Stimulated activated CD8-positive, alpha-beta memory T cell treated with anti-CD3 and anti-CD28 coated beads, Interleukin-2, amount 100 ng/mL, for 1 hour (primary cell): Measurements from ENCODE around the gene SNX7.

Experiments
- DNase-seq, 2 donors: peaks; one replicate each; pipeline ENCODE4 v3.0.0-alpha.2; 2020; ENCODE audit warnings: low read depth in 2 of 2

SNX7 gene

GRCh38 chr1:98696077-98696476 lies 34.6 kb downstream of the SNX7 start:
- no peak for DNase-seq

- no peak for DNase-seq
These were observed 36.3 kb downstream of the SNX7 start for GRCh38 chr1:98697781-98698180.

- DNase-seq = no peak
These were observed 37.1 kb downstream of the SNX7 start for GRCh38 chr1:98698625-98699024.

GRCh38 chr1:98700228-98700627 lies 38.7 kb downstream of the SNX7 start:
- DNase-seq = no peak

GRCh38 chr1:98702976-98703375 lies 41.5 kb downstream of the SNX7 start:
- DNase-seq = no peak

- no peak for DNase-seq
These were observed 43.0 kb downstream of the SNX7 start for GRCh38 chr1:98704474-98704873.

- no peak for DNase-seq
These were observed 43.5 kb downstream of the SNX7 start for GRCh38 chr1:98704971-98705370.

GRCh38 chr1:98705591-98705990 lies 44.1 kb downstream of the SNX7 start:
- no peak for DNase-seq

GRCh38 chr1:98706173-98706843 lies 44.8 kb downstream of the SNX7 start:
- no peak for DNase-seq

GRCh38 chr1:98707556-98707955 lies 46.0 kb downstream of the SNX7 start:
- DNase-seq = no peak

- no peak for DNase-seq
These were observed 48.4 kb downstream of the SNX7 start for GRCh38 chr1:98709906-98710305.

GRCh38 chr1:98723574-98723973 lies 62.1 kb downstream of the SNX7 start:
- no peak for DNase-seq

- no peak for DNase-seq
These were observed 71.7 kb downstream of the SNX7 start for GRCh38 chr1:98732985-98733781.

GRCh38 chr1:98733782-98734112 lies 72.2 kb downstream of the SNX7 start:
- no peak for DNase-seq

- no peak for DNase-seq
These were observed 74.2 kb downstream of the SNX7 start for GRCh38 chr1:98735756-98736155.

GRCh38 chr1:98737835-98738234 lies 76.3 kb downstream of the SNX7 start:
- DNase-seq = no peak

- DNase-seq = no peak
These were observed 78.2 kb downstream of the SNX7 start for GRCh38 chr1:98739762-98740161.

GRCh38 chr1:98741164-98741563 lies 79.6 kb downstream of the SNX7 start:
- DNase-seq = no peak

GRCh38 chr1:98749152-98749756 lies 87.7 kb downstream of the SNX7 start:
- no peak for DNase-seq

GRCh38 chr1:98754176-98754575 lies 92.7 kb downstream of the SNX7 start:
- no peak for DNase-seq

- no peak for DNase-seq
These were observed 99.8 kb downstream of the SNX7 start for GRCh38 chr1:98761219-98761865.

GRCh38 chr1:98763488-98764150 lies 102.1 kb downstream of the SNX7 start:
- no peak for DNase-seq
